Sigmoid colon (tissue), 4 donors: ENCODE data around the gene TFEB.

ENCODE experiments used
- CTCF ChIP-seq, 4 experiments: fragments of 450-650 bp in 3 of 4; fragments of 200-600 bp in 1 of 4; IDR thresholded peaks; one replicate each; pipeline ENCODE4 v1.5.1; 2016 to 2019; ENCODE audit warnings: antibody characterized with exemption in 4 of 4, mild to moderate bottlenecking in 3 of 4, moderate library complexity in 2 of 4
- POLR2AphosphoS5 ChIP-seq, 4 donors: sonication (generic); formaldehyde crosslinking; IDR thresholded peaks; one replicate each; pipeline ENCODE4 v1.6.1; 2017; ENCODE audit warnings: antibody characterized with exemption in 4 of 4

- no peak for TF ChIP-seq POLR2AphosphoS5 (IDR thresholded peaks at IDR 0.05)
- no peak for TF ChIP-seq CTCF (IDR thresholded peaks at IDR 0.05)
These were observed 852 bp upstream of the TFEB start for GRCh38 chr6:41736186-41736733.
